NB4 (cell line): Measurements from ENCODE around the gene RNF152.

Experiments used
- POLR2A ChIP-seq: IDR thresholded peaks from 2 replicates; pipeline ENCODE4 v1.6.1; 2011; ENCODE audit warnings: mild to moderate bottlenecking; ENCODE audit not compliant: insufficient read length; ENCODE audit errors: extremely low read depth
- TF ChIP-seq, protein P1 (sequence below): IDR thresholded peaks from one replicate; pipeline ENCODE4 v1.5.1; 2012; ENCODE audit warnings: low read depth, low read length
- TF ChIP-seq, protein P2 (sequence below): IDR thresholded peaks from 2 replicates; pipeline ENCODE4 v1.6.1; 2011; ENCODE audit warnings: low read depth, low read length

DNA sequence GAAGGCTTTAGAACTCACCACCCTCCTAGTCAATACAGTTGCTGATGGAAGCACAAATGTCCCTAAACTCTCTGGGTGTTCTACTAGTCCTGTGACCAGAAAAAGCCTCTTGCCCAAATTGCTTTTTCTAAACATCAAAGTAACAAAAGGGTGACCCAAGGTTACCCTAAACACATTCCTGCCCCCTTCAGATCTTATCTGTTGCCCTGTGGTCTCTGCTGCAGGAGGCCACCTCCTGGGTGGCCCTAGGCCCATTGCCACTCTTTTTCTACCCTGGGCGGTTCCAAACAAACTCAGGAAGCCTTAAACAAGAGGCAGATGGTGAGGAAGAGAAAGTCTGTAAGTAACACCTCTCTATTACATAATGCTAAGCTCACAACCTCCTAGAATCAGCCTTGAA is 3.3 kb downstream of the RNF152 start:
- TF ChIP-seq, protein P1, sequence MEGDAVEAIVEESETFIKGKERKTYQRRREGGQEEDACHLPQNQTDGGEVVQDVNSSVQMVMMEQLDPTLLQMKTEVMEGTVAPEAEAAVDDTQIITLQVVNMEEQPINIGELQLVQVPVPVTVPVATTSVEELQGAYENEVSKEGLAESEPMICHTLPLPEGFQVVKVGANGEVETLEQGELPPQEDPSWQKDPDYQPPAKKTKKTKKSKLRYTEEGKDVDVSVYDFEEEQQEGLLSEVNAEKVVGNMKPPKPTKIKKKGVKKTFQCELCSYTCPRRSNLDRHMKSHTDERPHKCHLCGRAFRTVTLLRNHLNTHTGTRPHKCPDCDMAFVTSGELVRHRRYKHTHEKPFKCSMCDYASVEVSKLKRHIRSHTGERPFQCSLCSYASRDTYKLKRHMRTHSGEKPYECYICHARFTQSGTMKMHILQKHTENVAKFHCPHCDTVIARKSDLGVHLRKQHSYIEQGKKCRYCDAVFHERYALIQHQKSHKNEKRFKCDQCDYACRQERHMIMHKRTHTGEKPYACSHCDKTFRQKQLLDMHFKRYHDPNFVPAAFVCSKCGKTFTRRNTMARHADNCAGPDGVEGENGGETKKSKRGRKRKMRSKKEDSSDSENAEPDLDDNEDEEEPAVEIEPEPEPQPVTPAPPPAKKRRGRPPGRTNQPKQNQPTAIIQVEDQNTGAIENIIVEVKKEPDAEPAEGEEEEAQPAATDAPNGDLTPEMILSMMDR = no peak
- TF ChIP-seq POLR2A = no peak
- TF ChIP-seq, protein P2, sequence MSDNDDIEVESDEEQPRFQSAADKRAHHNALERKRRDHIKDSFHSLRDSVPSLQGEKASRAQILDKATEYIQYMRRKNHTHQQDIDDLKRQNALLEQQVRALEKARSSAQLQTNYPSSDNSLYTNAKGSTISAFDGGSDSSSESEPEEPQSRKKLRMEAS = no peak
